HepG2 (cell line): ENCODE measurements around the gene CHKA. TPM values are rescaled to one million over a fixed set of nuclear protein-coding genes. Genes with fewer than 3 reads are reported as not detected.

ENCODE experiments used
- PRDM10 ChIP-seq: sonication (generic); formaldehyde crosslinking; IDR thresholded peaks from 2 replicates; pipeline ENCODE4 v1.4.0; 2020; ENCODE audit warnings: low read depth, missing genetic modification reagents
- SMAD3 ChIP-seq: sonication (generic); formaldehyde crosslinking; IDR thresholded peaks from 2 replicates; pipeline ENCODE4 v1.4.0; 2020; ENCODE audit warnings: missing genetic modification reagents
- ZFX ChIP-seq: sonication (generic); formaldehyde crosslinking; IDR thresholded peaks from 2 replicates; pipeline ENCODE4 v1.4.0; 2020; ENCODE audit warnings: mild to moderate bottlenecking, low read depth, missing genetic modification reagents, moderate library complexity
- ZNF646 ChIP-seq: sonication (generic); formaldehyde crosslinking; IDR thresholded peaks from 2 replicates; pipeline ENCODE4 v1.9.0; 2021; ENCODE audit warnings: mild to moderate bottlenecking, missing genetic modification reagents
- ZNF766 ChIP-seq: sonication (generic); formaldehyde crosslinking; IDR thresholded peaks from 2 replicates; pipeline ENCODE4 v1.5.0; 2020; ENCODE audit warnings: missing genetic modification reagents, borderline replicate concordance
- ZSCAN12 ChIP-seq: sonication (generic); formaldehyde crosslinking; IDR thresholded peaks from 2 replicates; pipeline ENCODE4 v1.9.0; 2021; ENCODE audit warnings: mild to moderate bottlenecking, missing genetic modification reagents
- polyA plus RNA-seq, 8 experiments: library from polyadenylated mRNA; depleted of rRNA in 3 of 8; stranded (reverse) in 7 of 8; unstranded in 1 of 8; fragments of >200 nt; fragmentation: Illumina TruSeq in 4 of 8; extraction: Trizol in 4 of 8; gene quantifications; 2 replicates each; pipeline versions ENCODE4 v1.2.1 to v1.2.3, GENCODE V29; 2011 to 2016; ENCODE audit warnings: low read depth in 4 of 8, missing spikeins in 1 of 8, mixed read lengths in 1 of 8; ENCODE audit not compliant: insufficient read depth in 1 of 8
- total RNA-seq, 5 experiments: library from RNA; depleted of rRNA; stranded (reverse); fragments of >200 nt; fragmentation: Illumina TruSeq; extraction: Trizol; gene quantifications; 2 replicates each; pipeline ENCODE4 v1.2.3, GENCODE V29; 2016; ENCODE audit warnings: low read depth in 1 of 5
- TF ChIP-seq, protein P1 (sequence below): sonication (generic); formaldehyde crosslinking; IDR thresholded peaks from 2 replicates; pipeline ENCODE4 v1.4.0; 2020; ENCODE audit warnings: mild to moderate bottlenecking, low read depth, missing genetic modification reagents
- TF ChIP-seq, protein P2 (sequence below): IDR thresholded peaks from 2 replicates; pipeline ENCODE4 v1.6.1; 2016; ENCODE audit warnings: low read depth, missing genetic modification reagents, missing compliant biosample characterization

The CHKA gene
- total and polyA plus RNA-seq, 2 of the 13 experiments (the other 11 are each of a cell fraction or from before 2014, with no cell fraction given) = 71.6 to 92.7 TPM

DNA sequence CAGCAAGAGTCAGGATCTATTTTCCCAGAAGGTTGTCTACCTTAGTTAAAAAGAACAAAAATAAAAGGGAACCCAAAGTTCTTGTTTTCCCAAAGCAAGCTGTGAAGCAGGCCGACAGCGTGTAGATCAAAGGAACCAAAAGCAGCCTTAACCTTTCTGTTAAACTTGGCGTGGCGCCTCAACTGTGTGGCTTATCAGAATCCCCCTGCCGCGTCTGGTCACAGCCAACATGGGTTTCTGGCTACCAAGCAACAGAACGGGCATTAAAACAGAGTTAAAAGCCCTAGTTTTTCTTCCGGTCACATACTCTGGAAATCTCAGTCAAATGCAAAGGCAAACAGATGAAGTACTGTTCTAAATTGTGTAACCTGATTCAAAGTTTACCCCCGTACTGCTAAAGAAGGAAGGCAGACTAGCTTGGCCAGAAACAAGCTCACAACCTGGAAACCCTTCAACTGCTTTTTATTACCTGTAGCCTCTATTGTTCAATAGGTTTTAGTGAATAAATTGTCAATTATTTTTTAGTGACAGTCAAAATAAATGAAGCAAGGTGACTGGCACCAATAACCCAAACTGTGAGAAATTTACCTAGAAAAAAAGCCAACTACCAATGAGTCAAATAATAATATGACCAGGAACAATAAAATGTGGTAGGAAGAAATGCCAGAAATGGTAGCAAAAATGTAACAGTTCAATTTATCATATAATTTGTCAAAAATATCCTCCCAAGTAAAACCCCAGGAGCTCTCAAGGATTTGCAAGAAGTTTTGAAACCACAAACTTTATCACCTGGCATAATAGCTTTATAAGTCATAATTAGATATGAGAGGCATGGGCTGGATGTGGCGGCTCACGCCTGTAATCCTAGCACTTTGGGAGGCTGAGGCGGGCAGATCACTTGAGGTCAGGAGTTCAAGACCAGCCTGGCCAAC, 21.4 kb downstream of the CHKA start (continued):
- TF ChIP-seq PRDM10 (CRISPR knock-in tag) = peak; percentile 69
- TF ChIP-seq ZNF766 (CRISPR knock-in tag) = 0 out of 2 replicates have a peak, but pooled peaks have one; percentile 49
- TF ChIP-seq, protein P1, sequence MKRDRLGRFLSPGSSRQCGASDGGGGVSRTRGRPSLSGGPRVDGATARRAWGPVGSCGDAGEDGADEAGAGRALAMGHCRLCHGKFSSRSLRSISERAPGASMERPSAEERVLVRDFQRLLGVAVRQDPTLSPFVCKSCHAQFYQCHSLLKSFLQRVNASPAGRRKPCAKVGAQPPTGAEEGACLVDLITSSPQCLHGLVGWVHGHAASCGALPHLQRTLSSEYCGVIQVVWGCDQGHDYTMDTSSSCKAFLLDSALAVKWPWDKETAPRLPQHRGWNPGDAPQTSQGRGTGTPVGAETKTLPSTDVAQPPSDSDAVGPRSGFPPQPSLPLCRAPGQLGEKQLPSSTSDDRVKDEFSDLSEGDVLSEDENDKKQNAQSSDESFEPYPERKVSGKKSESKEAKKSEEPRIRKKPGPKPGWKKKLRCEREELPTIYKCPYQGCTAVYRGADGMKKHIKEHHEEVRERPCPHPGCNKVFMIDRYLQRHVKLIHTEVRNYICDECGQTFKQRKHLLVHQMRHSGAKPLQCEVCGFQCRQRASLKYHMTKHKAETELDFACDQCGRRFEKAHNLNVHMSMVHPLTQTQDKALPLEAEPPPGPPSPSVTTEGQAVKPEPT (CRISPR knock-in tag) = no peak
- TF ChIP-seq ZFX = peak; percentile 39; the same call in 1 of the 2 replicates
- TF ChIP-seq ZNF646 (CRISPR knock-in tag) = no peak; the same call in 1 of the 2 replicates
- TF ChIP-seq, protein P2, sequence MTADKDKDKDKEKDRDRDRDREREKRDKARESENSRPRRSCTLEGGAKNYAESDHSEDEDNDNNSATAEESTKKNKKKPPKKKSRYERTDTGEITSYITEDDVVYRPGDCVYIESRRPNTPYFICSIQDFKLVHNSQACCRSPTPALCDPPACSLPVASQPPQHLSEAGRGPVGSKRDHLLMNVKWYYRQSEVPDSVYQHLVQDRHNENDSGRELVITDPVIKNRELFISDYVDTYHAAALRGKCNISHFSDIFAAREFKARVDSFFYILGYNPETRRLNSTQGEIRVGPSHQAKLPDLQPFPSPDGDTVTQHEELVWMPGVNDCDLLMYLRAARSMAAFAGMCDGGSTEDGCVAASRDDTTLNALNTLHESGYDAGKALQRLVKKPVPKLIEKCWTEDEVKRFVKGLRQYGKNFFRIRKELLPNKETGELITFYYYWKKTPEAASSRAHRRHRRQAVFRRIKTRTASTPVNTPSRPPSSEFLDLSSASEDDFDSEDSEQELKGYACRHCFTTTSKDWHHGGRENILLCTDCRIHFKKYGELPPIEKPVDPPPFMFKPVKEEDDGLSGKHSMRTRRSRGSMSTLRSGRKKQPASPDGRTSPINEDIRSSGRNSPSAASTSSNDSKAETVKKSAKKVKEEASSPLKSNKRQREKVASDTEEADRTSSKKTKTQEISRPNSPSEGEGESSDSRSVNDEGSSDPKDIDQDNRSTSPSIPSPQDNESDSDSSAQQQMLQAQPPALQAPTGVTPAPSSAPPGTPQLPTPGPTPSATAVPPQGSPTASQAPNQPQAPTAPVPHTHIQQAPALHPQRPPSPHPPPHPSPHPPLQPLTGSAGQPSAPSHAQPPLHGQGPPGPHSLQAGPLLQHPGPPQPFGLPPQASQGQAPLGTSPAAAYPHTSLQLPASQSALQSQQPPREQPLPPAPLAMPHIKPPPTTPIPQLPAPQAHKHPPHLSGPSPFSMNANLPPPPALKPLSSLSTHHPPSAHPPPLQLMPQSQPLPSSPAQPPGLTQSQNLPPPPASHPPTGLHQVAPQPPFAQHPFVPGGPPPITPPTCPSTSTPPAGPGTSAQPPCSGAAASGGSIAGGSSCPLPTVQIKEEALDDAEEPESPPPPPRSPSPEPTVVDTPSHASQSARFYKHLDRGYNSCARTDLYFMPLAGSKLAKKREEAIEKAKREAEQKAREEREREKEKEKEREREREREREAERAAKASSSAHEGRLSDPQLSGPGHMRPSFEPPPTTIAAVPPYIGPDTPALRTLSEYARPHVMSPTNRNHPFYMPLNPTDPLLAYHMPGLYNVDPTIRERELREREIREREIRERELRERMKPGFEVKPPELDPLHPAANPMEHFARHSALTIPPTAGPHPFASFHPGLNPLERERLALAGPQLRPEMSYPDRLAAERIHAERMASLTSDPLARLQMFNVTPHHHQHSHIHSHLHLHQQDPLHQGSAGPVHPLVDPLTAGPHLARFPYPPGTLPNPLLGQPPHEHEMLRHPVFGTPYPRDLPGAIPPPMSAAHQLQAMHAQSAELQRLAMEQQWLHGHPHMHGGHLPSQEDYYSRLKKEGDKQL (CRISPR knock-in tag) = peak; percentile 86; the same call in 1 of the 2 replicates
- TF ChIP-seq ZSCAN12 = 0 out of 2 replicates have a peak, but pooled peaks have one; percentile 64
- peak; percentile 83; the same call in 1 of the 2 replicates for TF ChIP-seq SMAD3 (CRISPR knock-in tag)
